Hematopoietic multipotent progenitor cell (in vitro differentiated cells): Measurements from ENCODE around the gene NUDT12. TPM values are rescaled to one million over a fixed set of nuclear protein-coding genes. Genes with fewer than 3 reads are reported as not detected.
A peak's percentile ranks its signal among the peaks of the same experiment; 100 is the strongest.

Experiments used
- DNase-seq, 3 donors: peaks; one replicate each; pipeline ENCODE4 v3.0.0-alpha.2; 2011 to 2015; ENCODE audit warnings: low read depth in 2 of 3, low spot score in 2 of 3
- total RNA-seq: library from RNA; depleted of rRNA; stranded (reverse); fragments of >200 nt; gene quantifications from one replicate; pipeline ENCODE4 v1.2.3, GENCODE V29; 2012

Gene NUDT12
- total RNA-seq, 1 donor: 1.6 TPM

DNA sequence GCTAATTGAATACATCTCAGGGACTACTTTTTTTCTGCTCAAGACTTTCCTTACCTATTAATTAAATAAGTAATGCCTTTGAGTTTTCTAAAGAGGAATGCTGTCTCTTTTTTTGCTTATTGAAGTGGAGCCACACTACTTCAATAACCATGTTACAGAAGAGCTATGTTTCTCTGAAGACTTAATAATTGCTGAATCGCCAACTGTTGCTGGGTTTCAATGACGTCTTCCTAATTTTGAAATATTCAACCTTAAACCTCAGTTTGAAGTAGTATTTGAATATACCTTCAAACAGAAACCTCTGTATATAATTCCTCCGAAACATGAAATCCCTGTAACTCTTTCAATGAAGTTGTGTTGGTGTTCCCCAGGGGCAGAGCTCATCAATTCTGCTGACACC is 21.0 kb downstream of the NUDT12 start:
- DNase-seq: no peak

DNA sequence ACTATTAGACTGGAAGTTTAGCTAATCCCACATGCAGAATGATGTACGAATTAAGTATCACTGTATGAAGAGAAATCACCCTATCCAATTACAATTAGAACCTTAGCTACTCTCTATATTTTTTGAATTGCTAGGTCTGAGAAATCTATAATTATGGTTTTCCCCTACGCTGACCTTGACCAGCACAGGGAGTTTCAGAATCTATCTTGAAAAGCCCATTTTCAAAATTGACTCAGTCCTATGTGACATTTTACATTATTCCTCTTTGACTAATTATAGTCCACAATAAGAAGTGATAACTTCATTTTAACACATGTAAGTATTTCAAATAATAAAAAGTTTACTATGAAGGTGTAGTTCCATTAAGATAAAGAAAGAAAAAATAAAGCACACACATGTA is 21.5 kb downstream of the NUDT12 start:
- DNase-seq: no peak

DNA sequence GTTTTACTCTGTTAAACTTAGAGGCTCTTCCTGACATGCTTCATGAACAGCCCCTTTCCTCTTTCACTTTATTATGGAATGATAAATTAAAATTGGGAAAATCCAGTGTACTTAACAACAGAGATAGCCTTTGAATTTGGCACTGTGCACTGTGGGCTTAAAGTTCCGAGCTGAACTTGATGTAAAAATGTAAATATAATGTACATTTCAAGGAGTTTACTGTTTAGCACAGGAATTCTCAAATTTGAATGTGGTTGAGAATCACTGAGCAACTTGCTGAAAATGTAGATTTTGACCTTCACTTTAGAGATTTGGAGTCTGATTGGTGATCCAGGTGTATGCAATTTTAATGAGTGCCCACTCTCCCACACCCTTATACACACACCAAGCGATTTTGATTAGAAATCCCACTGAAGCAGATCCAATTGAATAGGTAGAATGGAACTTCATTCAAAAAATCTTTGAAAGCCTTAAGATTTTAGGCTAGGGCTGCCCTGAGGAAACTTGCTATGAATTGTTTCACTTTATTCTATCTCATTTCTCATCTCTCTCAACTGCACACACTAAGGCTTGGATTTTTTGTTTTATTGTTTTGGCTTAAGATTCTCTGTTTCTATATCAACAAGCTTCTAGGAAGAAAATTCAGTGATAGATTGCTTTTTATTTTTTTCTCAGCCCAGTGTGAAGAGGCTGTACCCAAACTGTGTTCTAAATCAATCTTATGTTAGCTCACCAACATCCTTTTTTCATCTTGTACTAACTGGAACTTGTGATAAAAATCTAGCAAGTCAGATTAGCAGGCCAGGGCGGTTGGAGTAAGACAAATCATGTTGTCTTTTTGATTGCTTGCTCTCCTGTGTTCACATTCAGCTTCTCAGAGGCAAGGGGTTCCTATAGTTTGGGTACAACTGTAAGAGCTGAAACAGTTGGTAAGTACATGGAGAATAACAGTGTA is 22.9 kb downstream of the NUDT12 start:
- DNase-seq: peak in 1 of 3 donors; percentile 74

DNA sequence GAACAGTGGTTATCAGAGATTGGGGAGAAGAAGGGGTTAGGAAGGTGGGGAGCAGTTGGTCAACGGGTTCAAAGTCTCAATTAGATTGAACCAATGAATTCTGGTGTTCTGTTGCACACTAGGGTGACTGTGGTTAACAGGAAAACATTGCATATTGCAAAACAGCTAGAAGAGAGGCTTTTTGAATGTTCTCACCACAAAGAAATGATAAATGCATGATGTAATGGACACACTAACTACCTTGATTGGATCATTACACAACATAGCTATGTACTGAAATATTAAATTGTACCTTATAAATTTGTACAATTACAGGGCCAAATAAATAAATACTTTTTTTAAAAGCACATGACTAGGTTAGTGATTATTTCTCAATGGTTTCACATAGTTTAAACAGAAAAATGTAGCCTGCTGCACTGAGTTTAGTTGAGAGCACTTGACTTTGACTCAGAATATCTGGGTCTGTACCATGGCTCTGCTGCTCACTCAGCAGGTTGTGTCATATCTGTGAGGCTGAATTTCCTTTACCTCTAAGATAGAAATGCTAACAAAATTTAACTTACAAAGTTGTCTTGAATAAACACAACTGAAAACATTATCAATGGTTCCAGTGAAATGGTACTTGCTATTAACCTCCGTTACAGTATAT is 30.4 kb downstream of the NUDT12 start:
- no peak for DNase-seq

DNA sequence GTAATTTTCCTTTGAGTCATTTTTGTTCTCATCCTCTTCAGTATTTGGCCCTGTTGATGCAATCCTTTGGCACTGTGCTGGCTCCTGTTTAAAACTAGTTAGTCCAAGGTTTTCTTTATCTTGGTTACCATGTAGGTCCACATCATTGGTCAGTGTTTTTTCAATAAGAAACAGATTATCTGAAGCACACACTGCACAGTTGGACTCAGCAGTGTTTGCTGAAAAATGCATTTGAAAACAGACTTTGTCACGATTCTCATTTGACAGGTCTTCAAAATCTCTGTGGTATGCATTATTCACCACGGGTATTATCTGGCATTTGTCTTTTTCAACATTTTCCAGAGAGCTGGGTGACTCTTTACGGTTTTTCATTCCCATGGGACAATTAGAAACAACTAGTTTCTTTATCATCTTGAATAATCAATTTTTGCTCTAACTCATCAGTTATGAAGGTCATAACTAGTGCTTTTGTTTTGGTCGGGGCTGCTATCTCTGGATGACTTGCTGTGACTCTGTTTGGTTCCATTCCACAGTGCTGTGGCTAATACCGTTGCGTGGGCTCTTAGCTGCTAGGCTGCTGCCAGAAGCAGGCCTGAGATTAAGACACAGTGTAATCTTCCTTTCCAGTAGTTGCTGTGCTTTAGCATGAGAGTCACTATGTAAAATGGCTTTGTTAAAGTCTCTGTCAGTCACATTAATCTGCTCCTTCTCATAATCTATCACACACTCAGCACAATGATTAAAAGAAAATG is 36.2 kb downstream of the NUDT12 start:
- no peak for DNase-seq

DNA sequence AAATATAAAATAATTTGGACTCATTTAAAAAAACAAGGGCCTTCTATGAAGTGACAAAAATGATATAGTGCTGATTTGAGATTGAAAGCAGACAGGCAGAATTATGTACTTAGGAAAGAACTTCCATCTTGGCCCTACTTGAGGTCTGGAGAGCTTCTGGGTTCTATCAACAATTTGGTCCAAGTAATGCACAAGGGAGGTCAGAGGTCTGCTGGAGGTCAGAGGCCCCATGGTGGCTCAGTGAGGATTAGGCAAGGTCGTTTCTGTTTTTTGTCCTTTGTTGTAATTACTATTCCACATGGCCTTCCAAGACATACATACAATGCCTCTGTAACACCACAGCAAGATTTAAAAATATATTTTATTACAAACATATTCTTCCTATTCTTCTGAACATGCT is 37.2 kb downstream of the NUDT12 start:
- DNase-seq: no peak

DNA sequence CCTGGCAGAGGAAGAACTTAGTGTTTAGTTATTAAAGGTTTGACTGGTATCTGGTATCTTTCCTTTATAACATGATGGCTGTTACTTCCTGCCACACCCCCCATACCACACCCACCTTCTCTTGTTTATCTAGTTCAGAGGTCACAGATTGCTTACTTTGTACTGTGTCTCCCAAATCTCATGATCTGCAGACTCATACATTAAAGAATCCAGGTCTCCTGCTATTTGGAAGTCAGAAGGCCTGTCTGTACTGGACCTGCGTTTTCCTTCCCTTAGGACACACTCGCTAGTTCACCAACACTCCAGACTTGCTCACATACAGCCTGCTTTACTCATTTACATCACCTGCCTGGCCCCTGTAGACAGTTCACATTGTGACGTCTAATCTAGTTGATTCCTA is 39.3 kb downstream of the NUDT12 start:
- no peak for DNase-seq

DNA sequence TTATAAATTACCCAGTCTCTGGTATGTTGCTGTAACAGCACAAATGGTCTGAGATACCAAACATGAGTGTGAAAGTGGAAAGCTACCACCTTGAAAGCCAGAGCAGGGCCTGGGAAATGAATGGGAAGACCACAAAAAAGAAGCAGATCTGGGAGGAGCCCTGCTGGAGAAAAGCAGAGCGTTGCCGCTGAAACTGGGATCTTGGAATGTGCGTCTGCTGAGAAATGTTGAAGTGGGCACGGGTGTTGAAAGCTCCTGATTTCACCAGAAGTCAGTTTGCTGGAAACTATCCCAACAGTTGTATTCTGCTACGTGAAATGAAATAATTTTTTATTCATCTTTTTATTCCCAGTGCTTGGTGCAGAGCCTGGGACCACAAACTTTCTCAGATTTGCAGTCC is 40.0 kb downstream of the NUDT12 start:
- no peak for DNase-seq

DNA sequence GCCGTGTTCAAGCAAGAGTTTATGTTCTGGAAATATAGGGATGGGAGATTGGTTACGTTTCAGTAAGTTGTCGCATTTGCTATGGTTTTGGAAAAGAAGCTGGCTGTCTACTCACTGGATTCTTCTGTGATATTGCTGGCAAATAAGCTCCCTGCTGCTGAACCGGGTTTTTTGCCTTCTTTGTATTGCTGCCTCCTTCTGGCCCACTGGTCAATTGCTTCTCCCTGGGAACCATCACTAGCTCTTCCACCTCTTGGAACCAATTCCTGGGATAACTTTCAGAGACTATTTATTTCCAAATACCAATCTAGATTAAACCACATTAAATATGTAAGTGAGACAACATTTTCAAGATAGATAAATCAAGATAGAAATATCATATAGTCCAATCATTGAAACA is 43.0 kb downstream of the NUDT12 start:
- DNase-seq: no peak

DNA sequence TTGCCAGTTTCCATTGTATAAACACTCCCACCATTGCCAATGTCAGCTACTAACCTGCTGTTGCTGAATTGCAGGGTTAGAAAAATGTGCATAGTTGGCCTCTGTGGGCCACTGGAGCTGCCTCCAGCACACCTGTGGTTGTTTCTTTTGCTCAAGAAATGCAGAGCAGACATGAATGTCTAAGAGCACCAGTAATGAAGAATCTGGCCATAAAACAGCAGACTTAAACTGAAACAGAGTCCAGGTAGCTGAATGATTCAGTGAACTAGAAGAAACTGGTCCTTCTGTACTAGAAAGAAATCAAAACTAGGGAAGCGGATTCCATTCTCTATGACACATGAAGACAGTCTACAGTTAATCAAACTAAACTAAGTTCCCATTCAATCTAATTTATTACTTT is 48.2 kb downstream of the NUDT12 start:
- DNase-seq: no peak

DNA sequence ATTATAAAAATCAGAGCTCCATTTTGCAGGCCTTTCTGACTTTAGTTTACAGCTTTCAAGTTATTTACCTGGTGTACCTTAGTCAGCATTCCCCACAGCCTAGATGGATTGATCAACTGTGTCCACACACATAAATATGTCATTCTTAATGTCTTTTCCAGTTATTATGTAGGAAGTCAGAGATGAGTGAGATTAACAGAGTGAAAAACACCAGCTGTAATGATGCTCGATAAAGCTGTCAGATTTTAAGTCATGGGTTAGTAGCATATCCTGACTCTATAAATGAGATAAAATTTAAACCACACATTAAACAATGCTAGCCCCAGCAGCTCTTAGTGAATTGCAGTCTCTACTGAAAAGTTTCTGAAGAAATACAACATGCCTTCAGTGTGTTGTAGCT is 48.9 kb downstream of the NUDT12 start:
- no peak for DNase-seq

DNA sequence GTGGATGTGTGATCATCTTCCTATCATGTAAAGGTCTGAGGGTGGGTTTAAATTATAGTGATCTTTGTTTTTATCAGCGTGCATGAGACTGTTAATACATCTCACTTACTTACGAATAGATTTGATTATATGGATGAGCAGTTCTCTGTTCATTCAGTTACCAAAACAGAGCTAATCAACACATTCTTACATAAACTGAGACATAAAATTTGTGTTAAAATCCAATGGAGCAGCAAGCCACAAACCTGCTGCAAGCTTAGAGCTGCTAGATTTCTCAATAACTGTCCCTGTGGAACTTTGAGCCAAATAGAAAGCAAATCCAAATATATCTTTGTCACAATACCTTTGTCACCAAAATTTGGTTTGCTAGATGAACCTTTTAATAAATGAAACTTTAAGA is 50.1 kb downstream of the NUDT12 start:
- no peak for DNase-seq

DNA sequence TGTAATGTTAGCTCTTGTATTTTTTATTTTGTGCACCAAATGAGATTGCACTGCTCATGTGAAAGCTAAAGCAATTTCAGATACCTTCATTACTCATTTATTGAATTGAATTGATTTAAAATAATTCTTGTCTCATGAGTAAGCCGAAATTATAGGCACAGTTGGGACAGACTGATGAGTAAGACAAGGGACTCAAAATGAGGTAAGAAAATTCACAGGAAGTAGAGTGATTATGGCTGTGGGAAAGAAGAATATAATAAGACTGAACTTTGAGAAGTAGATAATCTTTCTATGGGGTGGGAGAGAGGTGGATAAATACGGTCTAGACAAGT is 51.1 kb downstream of the NUDT12 start:
- no peak for DNase-seq

DNA sequence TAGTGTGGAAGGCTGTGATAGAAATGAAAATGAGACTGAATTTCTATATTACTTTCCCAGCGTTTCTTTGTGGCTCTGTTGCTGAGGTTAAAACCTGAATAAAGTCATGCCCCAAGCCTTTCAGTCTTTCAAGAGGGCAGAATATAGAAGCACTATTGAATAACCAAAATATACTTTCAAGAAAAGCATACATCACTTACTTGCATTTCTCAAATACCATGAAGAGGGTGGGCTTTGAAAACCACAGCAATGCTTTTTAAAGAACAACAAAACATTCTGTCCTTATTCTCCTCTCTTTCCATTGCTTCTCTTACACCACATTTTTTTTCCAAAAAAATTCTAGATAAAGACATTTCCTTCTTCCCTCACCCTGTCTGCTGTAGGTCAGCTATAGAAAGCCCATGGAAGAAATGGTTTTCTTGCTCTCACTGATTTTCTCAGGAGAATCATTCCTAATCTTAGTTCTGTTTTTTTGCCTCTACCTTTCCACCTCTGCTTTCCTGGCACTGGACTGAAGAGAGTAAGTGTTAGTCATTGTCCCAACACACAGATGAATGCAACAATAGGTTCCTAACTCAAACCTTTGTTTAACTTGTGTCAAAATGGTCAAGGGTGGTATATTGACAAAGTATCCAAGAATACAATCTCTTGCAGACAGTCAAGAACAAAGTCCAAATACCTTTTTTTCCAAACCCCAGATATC is 51.6 kb downstream of the NUDT12 start:
- no peak for DNase-seq

DNA sequence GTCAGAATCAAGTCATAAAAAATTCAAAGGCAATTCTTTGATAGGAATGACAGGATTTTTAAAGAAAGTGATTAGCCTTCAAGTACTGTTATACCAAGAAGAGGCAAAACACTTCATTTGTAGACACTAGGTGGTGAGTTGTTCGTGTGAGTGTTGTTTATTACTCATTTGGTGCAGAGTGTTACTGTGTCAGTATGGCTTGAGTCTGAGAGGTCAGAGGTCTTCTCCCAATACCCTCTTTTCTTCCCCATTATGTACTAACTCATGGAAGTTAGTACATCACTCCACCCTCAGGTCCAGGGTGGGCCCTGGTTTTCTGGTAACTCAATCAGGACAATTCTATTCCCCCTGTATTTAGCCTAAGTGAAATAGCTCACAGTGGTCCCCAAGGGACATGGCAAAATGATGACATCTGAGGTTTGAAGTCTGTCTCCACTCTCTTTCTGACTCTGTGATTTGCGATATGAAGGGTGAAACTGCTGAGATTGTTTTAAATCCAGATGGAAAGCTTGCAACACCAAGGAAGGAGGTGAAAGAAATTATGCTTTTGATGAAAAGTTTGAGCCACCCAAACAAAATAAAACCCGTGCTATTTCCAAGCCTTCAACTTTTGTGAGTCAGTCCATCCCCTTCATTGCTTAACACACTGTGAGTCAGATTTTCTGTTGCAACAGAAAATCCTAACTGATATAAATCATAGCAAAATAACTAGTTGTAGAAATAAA is 56.8 kb downstream of the NUDT12 start:
- no peak for DNase-seq

DNA sequence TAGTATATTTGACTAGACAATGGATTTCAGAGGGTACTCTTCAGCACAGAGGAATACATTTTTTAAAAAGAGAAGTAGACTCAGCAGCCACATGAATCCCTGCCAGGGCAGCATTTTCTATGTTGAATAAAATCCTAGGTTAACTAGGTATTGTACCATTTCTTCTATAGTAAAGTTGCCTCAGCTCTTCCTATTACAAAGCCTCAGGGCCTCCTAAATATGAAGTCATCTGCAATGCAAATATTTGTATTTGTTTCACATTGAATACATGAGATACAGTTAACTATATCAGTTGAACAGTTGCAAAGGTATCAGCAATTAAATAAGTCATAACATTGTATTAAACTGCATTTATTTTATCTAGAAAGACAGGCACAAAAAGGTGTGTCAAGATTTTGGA is 59.5 kb downstream of the NUDT12 start:
- DNase-seq: no peak

DNA sequence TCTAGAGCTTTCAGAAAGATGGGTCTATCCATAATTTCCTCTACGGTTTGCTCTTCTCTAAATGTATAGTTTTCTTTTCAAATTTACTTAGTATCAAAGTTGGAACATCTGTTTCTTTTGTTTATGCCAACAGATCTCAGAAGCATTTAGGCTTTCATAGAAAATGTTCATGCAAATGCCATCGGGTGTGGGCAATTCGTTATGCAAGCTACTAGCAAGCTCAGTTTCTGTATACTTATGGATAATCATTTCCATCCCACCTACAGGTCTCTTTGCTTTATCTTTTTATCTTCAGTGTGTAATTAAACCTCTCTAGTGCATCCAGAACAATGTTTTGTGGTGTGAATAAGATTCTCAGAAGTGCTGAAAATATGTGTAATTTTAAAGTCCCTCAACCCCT is 59.9 kb downstream of the NUDT12 start:
- DNase-seq: no peak
